Stomach (tissue), 9 donors: Measurements from ENCODE around the gene NR5A2. TPM values are rescaled to one million over a fixed set of nuclear protein-coding genes. Genes with fewer than 3 reads are reported as not detected.

Experiments
- DNase-seq, 2 donors: peaks; one replicate each; pipeline versions ENCODE4 v3.0.0 to v3.0.0-alpha.2; 2013 to 2019
- H3K27ac ChIP-seq, 5 donors: fragments of 200-600 bp in 4 of 5; sonication (generic) in 4 of 5; one replicate each; pipeline ENCODE4 v1.5.1; 2013 to 2019; ENCODE audit warnings: mild to moderate bottlenecking in 1 of 5, moderate library complexity in 1 of 5
- H3K27me3 ChIP-seq, 3 donors: fragments of 200-600 bp; sonication (generic); one replicate each; pipeline ENCODE4 v1.5.1; 2017 to 2019; ENCODE audit warnings: mixed run types in 1 of 3
- H3K36me3 ChIP-seq, 4 donors: fragments of 200-600 bp; sonication (generic); 1 replicate in 3 of 4; 2 replicates in 1 of 4; pipeline ENCODE4 v1.5.1; 2016 to 2019
- H3K4me1 ChIP-seq, 4 donors: fragments of 200-600 bp; sonication (generic); one replicate each; pipeline ENCODE4 v1.5.1; 2016 to 2019
- H3K4me3 ChIP-seq, 4 donors: fragments of 200-600 bp; sonication (generic) in 3 of 4; one replicate each; pipeline ENCODE4 v1.5.1; 2016 to 2019; ENCODE audit warnings: mild to moderate bottlenecking in 1 of 4
- H3K9me3 ChIP-seq, 4 donors: fragments of 200-600 bp; sonication (generic); one replicate each; pipeline ENCODE4 v1.5.1; 2016 to 2019
- CTCF ChIP-seq, 7 experiments: fragments of 450-650 bp in 4 of 7; fragments of 200-600 bp in 3 of 7; sonication (generic) in 3 of 7; IDR thresholded peaks; one replicate each; pipeline ENCODE4 v1.5.1; 2016 to 2019; ENCODE audit warnings: antibody characterized with exemption in 7 of 7, control low read depth in 2 of 7, mild to moderate bottlenecking in 1 of 7
- EP300 ChIP-seq: sonication (generic); formaldehyde crosslinking; IDR thresholded peaks from one replicate; pipeline ENCODE4 v1.6.1; 2017; ENCODE audit warnings: antibody characterized with exemption
- POLR2A ChIP-seq, 4 donors: fragments of 450-650 bp; IDR thresholded peaks; one replicate each; pipeline ENCODE4 v1.6.1; 2016; ENCODE audit warnings: antibody characterized with exemption in 4 of 4, control low read depth in 2 of 4, mild to moderate bottlenecking in 1 of 4, moderate library complexity in 1 of 4
- POLR2AphosphoS5 ChIP-seq, 3 donors: sonication (generic); formaldehyde crosslinking; IDR thresholded peaks; one replicate each; pipeline ENCODE4 v1.6.1; 2016; ENCODE audit warnings: antibody characterized with exemption in 3 of 3
- WGBS, 5 donors: extraction: QIAGEN DNeasy Blood & Tissue Kit in 3 of 5; methylation state at CpG; one replicate each; pipeline versions ENCODE4 v1.1.5 to v1.1.7; 2013 to 2018; 5-methylcytosine and 5-hydroxymethylcytosine counted together
- intact Hi-C: fragments of 100-400 bp; cut with DNase I; formaldehyde crosslinking; loops from one replicate; pipeline ENCODE4 v1.15.1; 2023; ENCODE audit warnings: low total_unique reads
- polyA plus RNA-seq, 3 donors: library from polyadenylated mRNA; stranded (reverse); fragments of 200-250 nt; gene quantifications; one replicate each; pipeline ENCODE4 v1.2.3, GENCODE V29; 2013
- total RNA-seq, 5 donors: library from RNA; depleted of rRNA; stranded (reverse); fragments of >200 nt; gene quantifications; one replicate each; pipeline versions ENCODE4 v1.1.0 to v1.2.3, GENCODE V29; 2014 to 2016
- donor health status: healthy with polysubstance abuse.
- donor health status: Bipolar disorder and iron deficiency.
- donor health status: healthy.

The NR5A2 gene
- total and polyA plus RNA-seq, 8 donors: 0.33 to 227 (median 0.46) TPM; not detected in 1

- Histone ChIP-seq H3K9me3 (no peaks in the 10 kb centered on the region), H3K4me3 (no peak overlapping the region), H3K36me3 (no peaks in the 10 kb centered on the region), H3K27me3 (no peaks in the 10 kb centered on the region), H3K4me1 (no peaks in the 10 kb centered on the region), H3K27ac (no peak overlapping the region)
- TF ChIP-seq CTCF (IDR thresholded peaks at IDR 0.05) (no peak), EP300 (no peak), POLR2A (IDR thresholded peaks at IDR 0.05) (no peak), POLR2AphosphoS5 (IDR thresholded peaks at IDR 0.05) (no peak)
- no peak for DNase-seq
- WGBS, 5 donors: 72 to 93% (median 86%) methylated on average over 6 of the region's 6 CpGs
- intact Hi-C loops: no loop called here
Observed at GRCh38 chr1:200207711-200208126, 180.2 kb downstream of the NR5A2 start.

GRCh38 chr1:200211157-200211556 lies 183.6 kb downstream of the NR5A2 start:
- no peak for DNase-seq
- Histone ChIP-seq H3K9me3 (peaks cover 0 to 4% (median 2%) of the 10 kb centered on the region in 4 donors), H3K27ac (no peak overlapping the region), H3K27me3 (no peaks in the 10 kb centered on the region), H3K4me3 (no peak overlapping the region), H3K4me1 (no peaks in the 10 kb centered on the region), H3K36me3 (no peaks in the 10 kb centered on the region)
- WGBS, 5 donors: 70 to 91% (median 76%) methylated on average over 7 of the region's 7 CpGs
- no peak for TF ChIP-seq POLR2AphosphoS5 (IDR thresholded peaks at IDR 0.05)
- no peak for TF ChIP-seq CTCF (IDR thresholded peaks at IDR 0.05)
- TF ChIP-seq EP300: no peak
- no peak for TF ChIP-seq POLR2A (IDR thresholded peaks at IDR 0.05)
- intact Hi-C loops: no loop called here

GRCh38 chr1:200213392-200213791 lies 185.9 kb downstream of the NR5A2 start:
- H3K4me3 ChIP-seq: no peak overlapping the region
- no peak overlapping the region for H3K27ac ChIP-seq
- H3K4me1 ChIP-seq: no peaks in the 10 kb centered on the region
- TF ChIP-seq EP300 (no peak), CTCF (IDR thresholded peaks at IDR 0.05) (no peak), POLR2A (IDR thresholded peaks at IDR 0.05) (no peak), POLR2AphosphoS5 (IDR thresholded peaks at IDR 0.05) (no peak)
- 92 to 98% (median 97%) methylated on average over 23 to 24 of the region's 24 CpGs for WGBS, 5 donors
- H3K9me3 ChIP-seq: peaks cover 0 to 4% (median 2%) of the 10 kb centered on the region in 4 donors
- H3K36me3 ChIP-seq: no peaks in the 10 kb centered on the region
- no peaks in the 10 kb centered on the region for H3K27me3 ChIP-seq
- no peak for DNase-seq
- intact Hi-C loops: no loop called here

- Histone ChIP-seq H3K9me3 (peaks cover 0 to 4% (median 2%) of the 10 kb centered on the region in 4 donors), H3K27me3 (no peaks in the 10 kb centered on the region), H3K4me1 (no peaks in the 10 kb centered on the region), H3K27ac (no peak overlapping the region), H3K36me3 (no peaks in the 10 kb centered on the region), H3K4me3 (no peak overlapping the region)
- intact Hi-C loops: no loop called here
- no peak for TF ChIP-seq POLR2A (IDR thresholded peaks at IDR 0.05)
- no peak for DNase-seq
- WGBS, 5 donors: 93 to 99% (median 95%) methylated on average over 9 to 15 of the region's 15 CpGs
Observed at GRCh38 chr1:200213921-200214320, 186.4 kb downstream of the NR5A2 start.

- WGBS, 5 donors: 58 to 88% (median 85%) methylated on average over 2 of the region's 2 CpGs
- intact Hi-C loops: no loop called here
Observed at GRCh38 chr1:200215350-200215749, 187.8 kb downstream of the NR5A2 start.

More at GRCh38 chr1:200215350-200215749, 187.8 kb downstream of the NR5A2 start:
- TF ChIP-seq POLR2AphosphoS5 (IDR thresholded peaks at IDR 0.05) (no peak), CTCF (IDR thresholded peaks at IDR 0.05) (no peak), EP300 (no peak)
- Histone ChIP-seq H3K27me3 (no peaks in the 10 kb centered on the region), H3K9me3 (peaks cover 0 to 4% (median 2%) of the 10 kb centered on the region in 4 donors), H3K27ac (no peak overlapping the region), H3K36me3 (no peaks in the 10 kb centered on the region), H3K4me3 (no peak overlapping the region), H3K4me1 (no peaks in the 10 kb centered on the region)
- no peak for DNase-seq
